Mesodermal cell (in vitro differentiated cells): Measurements from ENCODE around the gene ELF3. TPM values are rescaled to one million over a fixed set of nuclear protein-coding genes. Genes with fewer than 3 reads are reported as not detected.
A peak's percentile ranks its signal among the peaks of the same experiment; 100 is the strongest.
"Not testable (repeated sequence)": the region's sequence is repeated elsewhere in the genome, so short reads cannot be mapped to it uniquely, and the experiment has no call there.

Experiments used
- H3K27ac ChIP-seq: 2 replicates; pipeline ENCODE4 v1.7.0; 2013; ENCODE audit warnings: mild to moderate bottlenecking, low read depth, low read length, moderate library complexity; ENCODE audit not compliant: severe bottlenecking
- H3K36me3 ChIP-seq: 2 replicates; pipeline ENCODE4 v1.7.1; 2013; ENCODE audit warnings: mild to moderate bottlenecking, low read length, moderate library complexity; ENCODE audit not compliant: control insufficient read depth, insufficient read depth
- H3K4me1 ChIP-seq: one replicate; pipeline ENCODE4 v1.7.1; 2013; ENCODE audit warnings: mild to moderate bottlenecking, low read length; ENCODE audit not compliant: insufficient read depth, control insufficient read depth, poor library complexity, severe bottlenecking
- H3K4me3 ChIP-seq: 2 replicates; pipeline ENCODE4 v1.7.0; 2013; ENCODE audit warnings: low read length, control low read depth, mild to moderate bottlenecking; ENCODE audit not compliant: insufficient read depth, poor library complexity, severe bottlenecking; ENCODE audit errors: extremely low read depth
- H3K9me3 ChIP-seq: 2 replicates; pipeline ENCODE4 v1.7.1; 2013; ENCODE audit warnings: mild to moderate bottlenecking, low read length, moderate library complexity; ENCODE audit not compliant: control insufficient read depth
- WGBS, 2 experiments: methylation state at CpG; one replicate each; pipeline ENCODE4 v1.1.5; 2013; ENCODE audit warnings: missing lambda C conversion rate in 2 of 2; ENCODE audit not compliant: insufficient coverage in 2 of 2; 5-methylcytosine and 5-hydroxymethylcytosine counted together
- polyA plus RNA-seq, 2 experiments: library from polyadenylated mRNA; stranded (reverse); fragments of 50-300 nt; gene quantifications; one replicate each; pipeline ENCODE4 v1.2.3, GENCODE V29; 2013

Gene ELF3
- polyA plus RNA-seq (2013, experiment 1 of 2): 1.1 TPM
- 0.76 TPM for polyA plus RNA-seq (2013, experiment 2 of 2)

DNA sequence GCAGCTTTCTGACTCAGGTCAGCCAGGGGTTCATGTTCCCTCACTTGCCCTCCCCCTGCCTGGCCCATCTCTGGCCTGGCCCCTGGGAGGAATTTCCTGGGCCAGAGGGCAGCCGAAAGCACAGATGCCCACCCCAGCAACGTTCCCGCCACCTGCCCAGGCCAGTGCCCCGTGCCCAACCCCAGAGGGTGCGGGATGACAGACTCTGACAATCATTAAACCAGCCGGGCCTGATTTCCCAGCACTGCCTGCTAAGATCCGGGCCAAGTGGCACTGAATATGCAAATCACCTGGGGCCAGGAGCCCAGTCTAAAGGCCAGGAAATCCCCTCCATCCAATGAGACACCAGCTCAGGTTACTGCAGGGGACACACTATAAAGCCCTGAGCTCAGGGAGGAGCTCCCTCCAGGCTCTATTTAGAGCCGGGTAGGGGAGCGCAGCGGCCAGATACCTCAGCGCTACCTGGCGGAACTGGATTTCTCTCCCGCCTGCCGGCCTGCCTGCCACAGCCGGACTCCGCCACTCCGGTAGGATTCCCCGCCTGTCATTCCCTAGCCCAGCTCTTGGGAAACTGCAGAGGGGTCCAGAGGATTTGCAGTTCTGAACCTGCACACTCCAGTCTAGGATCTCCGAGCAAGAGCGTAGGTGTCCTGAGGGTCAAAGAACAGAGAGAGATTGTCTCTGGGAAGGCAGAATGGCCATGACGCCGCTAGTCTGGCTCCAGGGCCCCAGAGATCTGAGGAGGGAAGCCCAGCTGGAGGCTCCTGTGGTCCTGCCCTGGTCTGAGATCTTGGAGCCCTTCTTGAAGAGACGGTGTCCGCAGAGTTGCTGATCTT, at the start of gene ELF3:
Gene ELF3, plus strand, starts transcription at position 408 of the 836 bp plus-strand sequence. CDS start 550 bp downstream, outside the sequence.
- peaks cover 32% of the 10 kb centered on the region for H3K4me1 ChIP-seq
- no peak within 1 kb of the TSS for H3K4me3 ChIP-seq
- H3K36me3 ChIP-seq: peaks cover 16% of the 10 kb centered on the region
- H3K9me3 ChIP-seq: no peaks in the 10 kb centered on the region
- WGBS, 2 experiments: 19 to 20% methylated on average over 20 to 22 of the region's 24 CpGs
- no peak within 1 kb of the TSS for H3K27ac ChIP-seq

DNA sequence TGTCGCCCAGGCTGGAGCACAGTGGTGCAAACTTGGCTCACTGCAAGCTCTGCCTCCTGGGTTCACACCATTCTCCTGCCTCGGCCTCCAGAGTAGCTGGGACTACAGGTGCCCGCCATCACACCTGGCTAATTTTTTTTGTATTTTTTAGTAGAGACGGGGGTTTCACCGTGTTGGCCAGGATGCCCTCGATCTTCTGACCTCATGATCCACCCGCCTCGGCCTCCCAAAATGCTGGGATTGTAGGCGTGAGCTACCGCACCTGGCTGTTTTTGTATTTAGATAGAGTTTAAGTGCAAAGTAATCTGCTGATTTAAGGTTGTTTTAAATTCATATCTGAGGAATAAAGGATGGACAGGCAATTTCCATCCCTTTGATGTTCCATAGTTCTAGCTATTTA, 48.0 kb upstream of the ELF3 start:
- peaks cover 92% of the 10 kb centered on the region for H3K36me3 ChIP-seq
- not testable (repeated sequence) for H3K9me3 ChIP-seq, H3K4me3 ChIP-seq, H3K4me1 ChIP-seq, H3K27ac ChIP-seq
- 94 to 97% methylated on average over 9 to 10 of the region's 10 CpGs for WGBS, 2 experiments

DNA sequence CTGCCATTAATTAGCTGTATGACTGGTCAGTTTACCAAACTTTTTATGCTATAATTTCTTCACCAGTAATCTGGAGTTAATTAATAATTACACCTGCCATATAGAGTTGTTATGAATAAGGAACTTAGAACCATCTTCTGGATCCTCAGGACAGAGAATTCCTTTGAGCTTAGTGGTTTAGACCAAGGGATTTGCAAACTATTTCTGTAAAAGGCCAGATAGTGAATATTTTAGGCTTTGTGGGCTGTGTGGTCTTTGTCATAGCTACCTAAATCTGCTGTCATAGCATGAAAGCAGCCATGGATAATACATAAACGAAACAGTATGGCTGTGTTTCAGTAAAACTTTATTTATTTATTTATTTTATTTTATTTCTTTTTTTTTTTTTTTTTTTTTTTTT, 46.1 kb upstream of the ELF3 start:
- Histone ChIP-seq H3K4me3 (no peak overlapping the region), H3K36me3 (peaks cover 93% of the 10 kb centered on the region), H3K4me1 (no peaks in the 10 kb centered on the region), H3K27ac (no peak overlapping the region), H3K9me3 (no peaks in the 10 kb centered on the region)
- no CpG with 5 or more reads among the region's 1 CpG for WGBS, 2 experiments

DNA sequence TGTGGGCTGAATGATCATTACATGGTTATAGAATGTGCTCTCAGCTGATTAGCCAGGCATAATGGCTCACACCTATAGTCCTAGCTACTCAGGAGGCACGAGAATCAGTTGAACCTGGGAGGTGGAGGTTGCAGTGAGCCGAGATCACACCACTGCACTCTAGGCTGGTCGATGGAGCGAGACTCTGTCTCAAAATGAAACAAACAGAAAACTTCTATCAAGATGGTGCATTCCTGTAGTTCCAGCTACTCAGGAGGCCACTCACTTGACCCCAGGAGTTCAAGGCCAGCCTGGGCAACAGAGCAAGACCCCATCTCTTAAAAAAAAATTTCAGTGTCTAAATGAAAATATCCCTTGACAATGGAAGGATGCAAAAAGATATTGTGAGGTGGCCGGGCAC, 44.2 kb upstream of the ELF3 start:
- 85 to 98% methylated on average over 5 of the region's 5 CpGs for WGBS, 2 experiments
- Histone ChIP-seq H3K4me1 (no peaks in the 10 kb centered on the region), H3K27ac (no peak overlapping the region), H3K36me3 (peaks cover 93% of the 10 kb centered on the region), H3K4me3 (no peak overlapping the region), H3K9me3 (no peaks in the 10 kb centered on the region)

DNA sequence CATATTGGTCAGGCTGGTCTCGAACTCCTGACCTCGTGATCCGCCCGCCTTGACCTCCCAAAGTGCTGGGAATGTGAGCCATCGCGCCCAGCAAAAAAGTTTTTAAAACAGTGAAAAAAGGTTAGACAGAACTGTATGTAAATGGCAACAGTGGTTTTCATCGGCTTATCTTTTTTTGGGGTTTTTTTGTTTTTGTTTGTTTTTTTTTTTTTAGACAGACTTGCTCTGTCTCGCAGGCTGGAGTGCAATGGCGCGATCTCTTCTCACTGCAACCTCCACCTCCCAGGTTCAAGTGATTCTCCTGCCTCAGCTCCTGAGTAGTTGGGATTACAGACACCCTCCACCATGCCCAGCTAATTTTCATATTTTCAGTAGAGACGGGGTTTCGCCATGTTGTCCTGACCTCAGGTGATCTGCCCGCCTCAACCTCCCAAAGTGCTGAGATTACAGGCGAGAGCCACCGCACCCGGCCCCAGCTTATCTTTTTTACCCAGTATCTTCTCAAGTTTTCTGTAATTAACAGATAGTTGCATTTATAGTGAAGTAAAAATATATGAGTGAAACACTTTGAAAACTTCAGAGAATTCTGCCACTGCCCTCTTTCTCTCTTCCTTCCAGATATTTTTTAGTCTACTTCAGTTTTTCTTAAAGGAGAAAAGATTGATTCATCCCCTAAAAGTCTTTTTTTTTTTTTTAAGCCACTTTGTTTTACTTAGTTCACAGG, 42.0 kb upstream of the ELF3 start:
- H3K4me1 ChIP-seq: no peaks in the 10 kb centered on the region
- no peaks in the 10 kb centered on the region for H3K9me3 ChIP-seq
- H3K36me3 ChIP-seq: peaks cover 71% of the 10 kb centered on the region
- H3K4me3 ChIP-seq: no peak overlapping the region
- 96 to 98% methylated on average over 11 to 12 of the region's 16 CpGs for WGBS, 2 experiments
- H3K27ac ChIP-seq: no peak overlapping the region

DNA sequence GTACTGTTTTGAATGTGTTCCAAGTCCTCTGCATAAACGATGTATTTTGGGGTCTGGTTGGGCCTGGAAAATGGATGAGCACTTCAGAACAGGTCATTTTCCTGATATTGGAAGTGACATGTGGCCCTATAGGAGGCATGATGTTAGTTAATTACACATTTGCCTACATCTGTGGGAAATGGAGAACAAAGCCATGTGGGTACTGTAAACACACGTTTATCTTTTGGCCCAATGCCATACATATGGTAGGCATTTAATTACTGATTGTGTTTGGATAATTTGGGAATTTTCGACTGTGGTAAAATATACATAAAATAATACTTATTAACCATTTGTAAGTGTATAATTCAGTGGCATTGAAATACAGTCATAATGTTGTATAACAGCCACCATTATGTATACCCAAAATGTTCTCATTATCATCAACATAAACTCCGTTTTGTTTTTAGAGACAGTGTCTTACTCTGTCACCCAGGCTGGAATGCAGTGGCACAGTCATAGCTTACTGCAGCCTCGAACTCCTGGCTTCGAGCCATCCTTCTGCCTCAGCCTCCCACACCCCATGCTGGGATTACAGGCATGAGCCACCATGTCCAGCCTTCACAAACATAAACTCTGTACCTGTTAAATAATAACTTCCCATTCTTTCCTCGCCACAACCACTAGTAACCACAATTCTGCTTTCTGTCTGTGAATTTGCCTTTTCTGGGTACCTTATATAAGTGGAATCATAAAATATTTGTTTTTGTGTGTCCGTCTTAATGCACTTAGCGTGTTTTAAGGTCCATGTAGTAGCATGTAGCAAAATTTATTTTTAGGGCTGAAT, 39.8 kb upstream of the ELF3 start:
- Histone ChIP-seq H3K27ac (no peak overlapping the region), H3K4me1 (no peaks in the 10 kb centered on the region), H3K4me3 (no peak overlapping the region), H3K9me3 (no peaks in the 10 kb centered on the region), H3K36me3 (peaks cover 50% of the 10 kb centered on the region)
- 98% methylated on average over 4 of the region's 9 CpGs for WGBS, 2 experiments

DNA sequence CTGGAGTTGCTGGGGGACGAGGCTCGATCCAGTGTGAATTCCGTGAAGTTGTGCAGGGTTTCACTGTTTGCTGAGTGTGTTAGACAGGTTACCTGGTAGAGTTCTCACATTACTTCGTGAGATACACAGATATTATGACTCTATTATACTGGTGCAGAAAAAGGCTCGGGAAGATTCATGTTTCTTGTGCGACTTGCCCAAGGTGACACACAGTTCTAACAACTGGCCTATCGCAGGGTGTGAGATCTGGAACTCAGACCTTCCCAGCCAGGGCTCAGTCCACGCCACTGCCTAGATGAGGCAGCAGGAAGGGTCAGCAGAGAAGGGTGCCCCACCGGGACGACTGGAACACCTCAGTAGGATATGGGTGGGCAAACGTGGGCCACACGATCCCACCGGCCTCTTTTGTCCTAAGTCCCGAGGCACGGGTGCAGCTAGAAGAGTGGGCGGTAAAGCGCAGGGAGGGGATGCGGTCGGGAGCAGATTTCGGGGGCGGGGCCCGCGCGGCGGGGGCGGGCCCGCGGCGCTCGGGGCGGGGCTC, 28.2 kb upstream of the ELF3 start:
- Histone ChIP-seq H3K4me3 (peak overlapping the region; percentile 79), H3K4me1 (peaks cover 8% of the 10 kb centered on the region), H3K36me3 (peaks cover 10% of the 10 kb centered on the region), H3K9me3 (no peaks in the 10 kb centered on the region), H3K27ac (no peak overlapping the region)
- 8 to 19% methylated on average over 12 to 23 of the region's 31 CpGs for WGBS, 2 experiments

DNA sequence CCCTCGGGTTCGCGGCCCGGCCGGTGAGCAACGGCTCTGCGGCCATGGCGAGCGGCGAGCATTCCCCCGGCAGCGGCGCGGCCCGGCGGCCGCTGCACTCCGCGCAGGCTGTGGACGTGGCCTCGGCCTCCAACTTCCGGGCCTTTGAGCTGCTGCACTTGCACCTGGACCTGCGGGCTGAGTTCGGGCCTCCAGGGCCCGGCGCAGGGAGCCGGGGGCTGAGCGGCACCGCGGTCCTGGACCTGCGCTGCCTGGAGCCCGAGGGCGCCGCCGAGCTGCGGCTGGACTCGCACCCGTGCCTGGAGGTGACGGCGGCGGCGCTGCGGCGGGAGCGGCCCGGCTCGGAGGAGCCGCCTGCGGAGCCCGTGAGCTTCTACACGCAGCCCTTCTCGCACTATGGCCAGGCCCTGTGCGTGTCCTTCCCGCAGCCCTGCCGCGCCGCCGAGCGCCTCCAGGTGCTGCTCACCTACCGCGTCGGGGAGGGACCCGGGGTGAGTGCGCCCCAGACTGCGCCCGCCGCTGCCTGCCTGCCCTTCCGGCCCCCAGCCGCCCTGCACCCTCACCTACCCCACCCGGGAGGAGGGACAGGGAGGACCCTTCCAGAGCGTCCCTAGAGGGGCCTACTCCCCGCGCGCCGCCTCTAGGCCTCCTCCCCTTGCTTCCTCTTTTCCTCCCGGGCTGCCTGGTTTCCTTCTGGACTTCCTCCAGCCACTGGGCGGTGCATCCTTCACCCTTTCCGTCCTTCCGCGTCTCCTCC, 27.6 kb upstream of the ELF3 start, which contains the start of gene RNPEP:
Gene RNPEP, plus strand, starts transcription at position 26 of the 757 bp plus-strand sequence. Its CDS starts 19 bp downstream, at position 45.
- peaks cover 10% of the 10 kb centered on the region for H3K36me3 ChIP-seq
- H3K4me3 ChIP-seq: peak within 1 kb of the TSS; percentile 79
- peak within 1 kb of the TSS; percentile 84 for H3K27ac ChIP-seq
- peaks cover 8% of the 10 kb centered on the region for H3K4me1 ChIP-seq
- H3K9me3 ChIP-seq: no peaks in the 10 kb centered on the region
- 0 to 1% methylated on average over 71 to 77 of the region's 80 CpGs for WGBS, 2 experiments

DNA sequence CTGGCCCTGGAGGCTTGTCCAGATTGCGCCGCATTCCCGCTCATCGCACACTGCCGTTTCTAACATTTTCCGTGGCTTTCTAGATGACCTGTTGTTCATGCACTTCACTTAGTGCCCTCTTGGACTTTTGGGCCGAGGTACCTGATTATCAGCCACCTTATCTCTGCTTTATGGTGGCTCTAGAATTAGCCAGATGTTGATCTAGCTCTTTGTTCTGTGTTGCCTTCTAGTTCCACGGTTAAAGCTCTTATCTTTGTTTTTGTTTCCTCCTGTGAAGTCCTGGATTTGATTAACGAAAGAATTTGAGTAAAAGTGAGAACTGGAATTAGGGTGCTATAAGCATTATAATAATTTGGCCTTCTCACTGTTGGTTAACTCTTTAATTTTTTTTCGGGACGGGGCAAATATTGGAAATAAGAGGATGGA, 27.0 kb upstream of the ELF3 start:
- WGBS, 2 experiments: 4 to 6% methylated on average over 8 to 9 of the region's 11 CpGs
- peaks cover 8% of the 10 kb centered on the region for H3K4me1 ChIP-seq
- peak overlapping the region; percentile 84 for H3K27ac ChIP-seq
- peaks cover 16% of the 10 kb centered on the region for H3K36me3 ChIP-seq
- peak overlapping the region; percentile 79 for H3K4me3 ChIP-seq
- H3K9me3 ChIP-seq: no peaks in the 10 kb centered on the region
